Fibroblast of skin of right quadriceps (primary cell): Measurements from ENCODE around the gene CDK1.

Source experiments
- DNase-seq: peaks from one replicate; pipeline ENCODE4 v3.0.0-alpha.2; 2013

CDK1 gene

DNA sequence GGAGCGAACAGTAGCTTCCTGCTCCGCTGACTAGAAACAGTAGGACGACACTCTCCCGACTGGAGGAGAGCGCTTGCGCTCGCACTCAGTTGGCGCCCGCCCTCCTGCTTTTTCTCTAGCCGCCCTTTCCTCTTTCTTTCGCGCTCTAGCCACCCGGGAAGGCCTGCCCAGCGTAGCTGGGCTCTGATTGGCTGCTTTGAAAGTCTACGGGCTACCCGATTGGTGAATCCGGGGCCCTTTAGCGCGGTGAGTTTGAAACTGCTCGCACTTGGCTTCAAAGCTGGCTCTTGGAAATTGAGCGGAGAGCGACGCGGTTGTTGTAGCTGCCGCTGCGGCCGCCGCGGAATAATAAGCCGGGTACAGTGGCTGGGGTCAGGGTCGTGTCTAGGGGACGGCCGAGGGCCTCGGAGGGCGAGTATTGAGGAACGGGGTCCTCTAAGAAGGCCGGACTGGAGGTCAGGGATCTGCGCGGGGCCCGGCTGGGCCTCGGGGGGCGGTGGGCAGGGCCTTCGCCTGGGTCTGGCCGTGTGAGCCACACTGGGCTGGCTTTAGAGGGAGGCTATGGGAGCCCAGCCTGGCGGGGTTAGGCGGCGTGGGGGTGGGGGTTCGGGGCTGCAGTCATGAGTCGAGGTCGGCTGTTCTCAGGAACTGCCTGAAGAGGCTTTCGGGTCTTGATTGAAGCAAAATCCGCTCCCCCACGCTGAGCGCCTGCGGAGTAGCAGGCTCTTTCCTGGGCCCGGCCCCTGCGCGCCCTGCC lies at the start of gene CDK1:
TSS of gene CDK1 (plus strand) at position 265 of the 757 bp plus-strand sequence. CDS start 1,688 bp downstream, outside the sequence.
- peak; percentile 100 for DNase-seq

DNA sequence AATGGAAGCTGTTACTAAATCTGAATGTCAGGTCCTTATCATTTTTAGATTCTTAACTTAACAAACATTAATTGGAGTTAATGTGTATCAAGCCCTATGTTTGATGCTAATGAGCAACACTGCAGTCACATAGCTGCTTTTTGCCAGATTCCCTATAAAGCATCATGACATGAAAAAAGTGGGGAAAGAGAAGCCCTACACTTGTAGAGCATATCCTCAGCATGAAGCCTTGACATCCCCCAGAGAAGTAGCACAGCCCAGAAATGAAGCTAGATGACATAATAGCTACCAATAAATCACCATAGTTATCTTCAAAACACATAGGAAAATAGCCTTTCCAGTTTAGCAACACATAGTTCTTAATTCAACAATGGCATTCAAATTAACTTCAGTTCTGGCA lies 49.2 kb upstream of the CDK1 start:
- no peak for DNase-seq

DNA sequence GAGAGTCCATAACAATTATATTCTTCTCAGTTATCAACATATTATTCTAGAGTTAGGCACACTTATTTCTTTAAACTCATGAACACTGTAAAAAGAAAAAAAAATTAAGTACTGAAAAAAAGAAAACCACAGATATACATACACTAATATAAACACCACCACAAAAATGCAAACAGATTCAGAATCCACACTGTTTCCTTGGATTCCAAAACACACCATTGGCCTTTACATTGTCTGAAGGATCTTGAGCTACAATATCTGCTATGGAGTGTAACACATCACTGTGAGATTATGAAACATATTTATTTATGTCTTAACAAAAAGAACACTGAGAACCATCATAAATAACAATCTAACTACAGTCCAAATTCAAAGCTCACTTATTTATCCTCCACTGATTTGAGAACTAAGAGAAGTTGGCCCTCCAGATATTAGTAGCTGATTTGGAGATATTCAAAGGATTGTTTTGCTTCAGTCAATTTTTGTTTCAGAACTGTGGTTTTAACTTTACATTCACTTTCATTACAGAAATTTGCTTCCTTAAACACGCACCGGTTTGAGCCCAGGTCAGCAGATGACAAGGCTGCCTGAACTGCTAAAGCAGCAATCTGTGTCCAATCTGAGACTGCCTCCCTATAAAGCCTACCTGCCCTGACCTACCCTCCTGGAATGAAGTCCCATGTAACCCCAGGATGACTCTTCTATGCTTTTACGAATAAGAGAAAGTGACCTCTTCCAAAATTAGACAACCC lies 47.0 kb upstream of the CDK1 start:
- DNase-seq = peak; percentile 29

DNA sequence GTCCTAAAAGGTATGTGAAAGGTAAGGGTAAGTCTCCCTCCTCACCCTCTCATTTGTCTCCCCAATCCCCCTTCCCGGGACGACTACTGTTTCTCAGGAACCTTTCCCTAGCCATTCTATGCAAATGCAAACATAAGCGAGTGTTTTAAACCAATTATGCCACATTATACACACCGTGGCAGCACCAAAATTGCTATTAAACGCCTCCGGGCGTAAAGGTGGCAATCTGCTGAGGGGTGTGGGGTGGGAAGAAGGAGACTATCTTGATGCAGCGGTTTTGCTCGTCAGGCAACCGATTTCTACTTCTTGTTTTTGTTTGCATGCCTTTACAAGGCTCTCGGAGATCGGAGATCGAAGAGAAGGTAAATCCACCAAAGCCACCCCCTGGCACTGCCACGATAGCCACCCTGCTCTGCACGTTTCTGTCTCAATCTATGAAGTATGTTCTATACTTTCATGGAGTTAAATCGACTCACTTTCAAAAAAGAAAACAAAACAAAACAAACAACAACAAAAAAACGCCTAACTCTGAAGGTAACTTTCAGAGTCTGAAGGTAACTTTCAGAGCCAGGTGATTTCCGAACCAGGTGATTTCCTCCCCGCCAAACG lies 46.0 kb upstream of the CDK1 start:
- DNase-seq = no peak

DNA sequence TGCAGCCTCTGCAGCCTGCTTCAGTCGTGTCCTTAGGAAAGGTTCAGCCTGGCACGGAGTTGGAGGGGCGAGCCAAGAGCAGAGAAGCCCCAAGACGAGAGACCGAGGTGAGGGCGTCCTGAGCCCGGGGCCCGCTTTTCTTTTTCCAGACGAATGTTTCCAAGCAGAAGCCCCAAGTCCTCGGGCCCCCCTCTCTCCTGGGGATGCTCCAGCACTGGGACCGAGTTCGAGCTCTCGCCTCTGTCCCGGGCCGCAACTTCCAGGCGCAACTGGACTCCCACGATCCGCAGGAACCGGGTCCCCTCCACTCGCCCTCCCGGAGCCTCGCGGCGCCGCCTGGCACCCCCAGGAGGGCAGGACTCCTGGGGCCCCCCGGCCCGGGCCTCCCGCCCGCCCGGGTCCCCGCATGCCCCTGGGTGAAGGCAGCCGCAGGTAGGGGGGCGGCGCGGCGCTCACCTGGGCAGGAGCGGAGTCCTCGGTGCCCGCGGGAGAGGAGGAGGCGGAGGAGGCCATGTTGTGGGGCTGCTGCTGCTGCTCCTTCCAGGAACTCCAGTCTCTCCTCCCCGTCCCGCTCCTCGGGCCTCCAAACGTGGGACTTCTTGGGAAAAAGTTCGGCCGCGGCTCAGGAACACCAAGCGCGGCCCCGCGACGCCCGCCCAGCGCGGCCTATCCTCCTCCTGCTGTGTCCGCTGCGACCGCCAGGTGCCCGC lies 45.3 kb upstream of the CDK1 start:
- peak; percentile 9 for DNase-seq

DNA sequence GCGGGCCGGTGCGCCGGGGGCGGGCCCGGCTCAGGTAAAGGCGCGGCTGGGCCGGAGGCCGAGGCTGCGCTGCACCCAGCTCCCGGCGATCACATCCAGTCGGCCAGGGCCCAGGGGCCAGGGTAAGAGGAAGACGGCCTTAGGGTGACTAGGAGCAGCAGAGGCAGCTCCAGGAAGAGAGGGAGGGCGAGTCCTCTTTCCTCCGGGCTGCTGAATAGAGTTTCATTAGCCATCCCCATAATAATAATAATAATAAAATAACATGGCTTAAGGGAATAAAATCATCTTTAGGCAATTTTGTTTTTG lies 44.8 kb upstream of the CDK1 start:
- no peak for DNase-seq

DNA sequence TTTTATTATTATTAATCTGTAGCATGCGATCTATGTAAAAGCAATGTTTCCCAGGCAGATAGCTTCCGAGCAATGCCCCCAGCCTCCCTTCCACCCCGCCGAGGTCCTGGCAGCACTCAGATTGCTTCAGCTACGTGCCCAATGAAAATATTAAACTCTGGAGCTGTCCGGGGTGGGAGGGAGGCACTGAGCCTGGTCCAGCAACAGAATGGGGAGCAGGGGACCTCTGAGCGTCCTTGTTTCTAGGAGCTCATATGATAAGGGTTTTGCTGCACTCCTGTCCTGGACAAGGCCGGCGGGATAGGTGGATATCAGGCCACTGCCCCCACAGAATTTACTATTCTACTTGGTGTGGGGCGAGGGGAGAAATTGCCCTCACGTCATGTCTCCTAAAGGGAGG lies 44.5 kb upstream of the CDK1 start:
- DNase-seq = no peak

DNA sequence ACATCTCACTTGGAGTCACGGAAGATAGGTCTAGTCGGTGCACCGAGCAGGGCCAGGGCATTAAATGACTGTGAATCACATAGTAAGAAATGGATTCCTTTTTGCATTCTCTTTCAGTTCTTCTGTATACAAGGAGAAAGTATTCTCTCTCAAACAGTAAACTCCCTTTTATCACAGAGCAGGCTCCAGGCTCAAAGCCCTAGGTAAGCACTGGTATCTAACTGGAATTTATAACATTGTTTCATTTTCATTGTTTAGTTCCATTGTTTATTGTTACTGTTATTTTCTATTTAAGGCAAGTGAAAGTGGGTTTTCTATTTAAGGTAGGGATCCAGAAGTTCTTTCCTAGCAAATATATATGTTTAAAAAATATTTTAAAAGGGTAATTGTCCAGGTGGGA lies 44.1 kb upstream of the CDK1 start:
- no peak for DNase-seq

DNA sequence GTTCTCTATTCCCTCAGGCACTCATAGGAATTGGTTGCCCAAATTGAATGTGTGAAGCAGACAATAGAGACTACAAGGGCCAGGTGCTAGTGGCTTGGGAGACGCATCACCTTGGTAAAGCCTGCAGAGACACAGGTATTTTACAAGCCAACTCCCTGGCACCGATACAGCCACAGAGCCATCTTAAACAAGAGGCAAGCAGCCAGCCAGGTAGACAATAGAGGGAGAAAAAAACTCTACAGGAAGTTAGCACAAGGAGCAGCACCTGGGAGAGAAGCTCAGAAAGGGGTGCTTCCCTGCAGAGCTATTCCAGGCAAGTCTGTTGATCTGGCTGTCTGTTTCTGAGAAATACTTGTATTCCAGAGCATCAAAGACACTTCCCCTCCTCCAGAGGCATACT lies 43.0 kb upstream of the CDK1 start:
- no peak for DNase-seq

DNA sequence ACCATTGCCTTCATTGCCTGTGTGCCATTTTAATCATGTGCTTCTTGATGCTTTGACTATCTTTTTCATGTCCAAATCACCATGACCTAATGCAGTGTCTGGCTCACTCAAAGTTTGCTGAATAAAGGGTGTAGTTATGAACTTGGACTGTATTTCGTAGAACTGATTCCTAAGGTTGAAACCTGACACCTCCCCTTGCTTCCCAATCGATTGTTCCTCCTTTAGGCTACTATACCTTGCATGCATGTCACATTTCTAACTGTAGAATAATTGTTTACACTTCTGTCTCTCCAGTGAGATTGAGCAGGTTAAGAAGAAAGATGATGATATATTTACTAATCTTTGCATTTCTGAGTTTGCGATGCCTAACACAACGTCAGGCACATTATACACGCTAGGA lies 41.0 kb upstream of the CDK1 start:
- DNase-seq = no peak

DNA sequence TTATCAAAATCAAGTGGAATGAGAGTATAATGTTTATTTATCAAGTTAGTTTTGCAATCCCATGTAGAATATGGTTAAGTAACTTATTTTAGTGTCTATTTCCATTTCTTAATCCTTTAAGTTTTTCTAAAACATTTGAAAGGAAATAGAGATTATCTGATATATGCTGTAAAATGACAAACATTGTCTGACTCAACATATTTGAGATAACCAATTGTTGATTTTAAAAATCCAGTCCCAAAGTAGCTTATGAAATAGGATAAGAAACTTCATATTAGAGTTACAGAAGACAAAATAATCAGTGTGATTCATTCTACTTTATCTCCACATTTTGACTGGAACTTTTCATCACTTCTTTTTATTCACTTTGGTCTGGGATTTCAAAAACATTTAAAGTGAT lies 38.7 kb upstream of the CDK1 start:
- peak; percentile 36 for DNase-seq

DNA sequence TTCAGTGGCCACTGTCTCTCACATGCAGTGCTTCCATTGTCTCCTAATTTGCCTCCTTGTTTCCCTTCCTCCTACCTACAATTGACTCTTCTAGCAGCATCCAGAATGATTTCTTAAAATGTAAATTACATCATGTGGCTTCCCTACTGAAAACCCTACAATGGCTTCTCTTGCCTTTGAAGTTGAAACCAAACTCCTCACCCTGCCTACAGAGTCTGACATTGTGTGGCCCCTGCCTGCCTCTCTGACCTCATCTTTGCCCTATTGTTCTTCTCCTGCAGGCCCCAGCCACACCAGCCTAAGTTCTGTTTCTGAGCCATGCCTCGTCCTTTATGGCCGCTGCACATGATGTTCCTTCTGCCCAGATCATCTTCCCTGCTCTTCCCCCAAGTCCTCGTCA lies 35.8 kb upstream of the CDK1 start:
- DNase-seq = no peak

DNA sequence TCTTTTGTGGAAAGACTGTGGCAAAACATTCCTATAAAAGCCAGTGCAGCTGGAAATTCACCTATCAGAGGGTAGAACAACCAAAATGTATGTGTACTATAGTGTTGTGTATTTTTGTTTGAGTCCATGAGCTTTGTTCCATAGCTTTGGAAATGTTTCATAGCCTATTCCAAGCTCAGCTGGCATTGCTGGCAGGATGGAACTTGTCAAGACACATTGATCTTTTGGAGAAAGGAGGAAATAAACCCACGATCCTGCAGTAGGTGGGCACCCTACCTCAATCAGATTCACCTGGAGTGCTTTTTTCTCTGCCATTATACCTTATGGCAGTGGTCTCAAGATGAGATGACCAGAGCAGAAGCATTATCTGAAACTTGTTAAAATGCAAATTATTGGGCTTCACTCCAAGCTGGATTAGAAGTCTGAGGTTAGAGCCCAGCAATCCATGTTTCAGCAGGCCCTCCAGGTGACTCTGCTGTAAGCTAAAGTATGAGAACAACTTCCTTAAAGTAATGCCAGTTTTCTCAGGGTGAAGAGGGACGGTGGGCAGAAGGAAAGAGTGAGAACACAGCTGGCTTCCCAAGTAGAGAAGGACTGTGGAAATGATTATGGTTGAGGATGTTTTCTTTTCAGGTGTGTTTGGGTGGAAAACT lies 30.3 kb upstream of the CDK1 start:
- DNase-seq = no peak

DNA sequence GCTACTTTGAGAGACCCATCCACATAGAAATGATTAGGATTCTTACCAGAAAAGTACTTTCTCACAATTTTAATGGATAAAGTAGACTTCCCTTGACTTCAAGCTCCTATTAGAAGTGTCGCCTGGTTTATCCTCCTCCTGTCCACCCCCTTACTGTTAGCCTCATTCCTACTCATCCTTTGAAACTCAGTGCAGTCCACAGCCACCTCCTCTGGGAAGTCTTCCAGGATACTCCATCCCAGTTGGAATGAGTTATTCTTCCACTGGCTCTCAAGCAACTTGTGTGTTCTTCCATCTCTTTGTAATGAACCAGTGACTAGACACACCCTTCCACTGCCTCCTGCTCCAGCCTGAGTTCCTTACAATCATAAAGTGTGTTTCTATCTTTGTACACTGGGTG lies 25.1 kb upstream of the CDK1 start:
- DNase-seq = no peak

DNA sequence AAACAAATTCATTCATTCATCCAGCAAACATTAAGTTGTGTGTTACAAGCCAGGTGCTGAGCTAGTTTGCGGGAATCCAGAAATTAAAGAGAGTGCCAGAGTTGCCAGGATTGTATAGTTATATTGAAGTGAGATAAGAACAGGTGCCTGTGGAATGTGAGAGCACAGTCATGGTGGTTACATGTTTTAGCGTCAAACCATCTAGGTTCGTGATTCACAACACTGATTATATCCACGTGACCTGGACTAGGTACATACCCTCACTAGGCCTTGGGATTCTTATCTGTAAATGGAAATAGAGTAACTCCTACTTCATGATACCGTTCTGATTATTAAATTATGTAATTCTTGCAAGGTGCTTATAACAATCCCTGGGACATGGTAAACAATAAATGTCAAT lies 24.5 kb upstream of the CDK1 start:
- no peak for DNase-seq

DNA sequence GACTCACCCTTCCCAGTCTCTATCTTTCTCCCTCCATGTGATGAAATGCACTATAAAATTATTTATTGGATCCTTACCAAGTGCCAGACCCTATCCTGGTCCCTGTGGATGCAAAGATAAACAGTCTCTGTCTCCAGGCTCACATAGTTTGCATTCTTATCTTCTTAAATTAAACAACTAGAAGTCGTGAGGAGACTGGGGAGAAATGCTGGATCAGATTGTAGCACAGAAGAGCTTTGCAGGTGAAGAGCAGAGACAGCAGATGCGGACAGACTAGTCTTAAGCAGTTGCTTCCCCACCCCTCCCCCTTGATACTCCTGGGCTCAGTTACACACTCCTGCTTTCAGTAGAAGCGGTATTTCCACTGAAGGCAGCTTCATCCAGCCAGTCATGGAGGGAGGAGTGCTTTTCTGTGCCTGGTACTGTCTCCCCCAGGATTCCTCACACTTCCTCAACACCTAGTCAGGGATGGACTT lies 20.8 kb upstream of the CDK1 start:
- peak; percentile 77 for DNase-seq

DNA sequence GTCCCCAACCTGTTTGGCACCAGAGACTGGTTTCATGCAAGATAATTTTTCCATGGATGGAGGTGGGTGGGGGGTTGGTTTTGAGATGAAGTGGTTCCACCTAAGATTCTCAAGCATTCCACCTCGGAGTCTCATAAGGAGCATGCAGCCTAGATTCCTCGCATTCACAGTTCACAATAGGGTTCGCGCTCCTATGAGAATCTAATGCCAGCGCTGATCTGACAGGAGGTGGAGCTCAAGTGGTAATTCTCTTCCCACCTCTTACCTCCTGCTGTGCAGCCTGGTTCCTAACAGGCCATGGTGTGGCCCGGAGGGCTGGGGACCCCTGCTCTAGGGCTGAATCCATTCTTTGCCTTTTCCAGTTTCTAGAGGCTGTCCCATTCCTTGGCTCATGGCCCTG lies 19.1 kb upstream of the CDK1 start:
- DNase-seq = no peak

DNA sequence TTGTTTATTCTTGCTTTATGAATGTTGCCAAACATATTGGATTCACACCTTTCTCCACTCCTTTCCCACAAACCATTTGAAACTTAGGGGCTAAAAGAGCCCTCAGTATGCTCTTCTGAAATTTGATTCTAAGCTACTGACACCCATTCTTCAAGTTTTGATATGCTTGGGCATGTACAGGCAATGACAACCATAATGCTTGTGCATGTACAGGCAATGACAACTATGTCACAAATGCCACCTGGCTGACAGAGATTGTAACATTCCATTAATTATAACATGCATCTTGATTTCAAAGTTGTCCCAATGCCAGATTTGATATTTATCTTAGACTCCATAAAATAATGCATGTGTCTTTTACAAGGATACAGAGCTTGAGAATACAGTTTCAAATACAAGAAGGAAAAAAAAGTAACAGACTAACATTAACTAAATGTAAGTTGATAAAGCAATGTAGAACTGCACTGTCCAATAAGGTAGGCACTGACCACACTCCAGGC lies 17.5 kb upstream of the CDK1 start:
- no peak for DNase-seq

DNA sequence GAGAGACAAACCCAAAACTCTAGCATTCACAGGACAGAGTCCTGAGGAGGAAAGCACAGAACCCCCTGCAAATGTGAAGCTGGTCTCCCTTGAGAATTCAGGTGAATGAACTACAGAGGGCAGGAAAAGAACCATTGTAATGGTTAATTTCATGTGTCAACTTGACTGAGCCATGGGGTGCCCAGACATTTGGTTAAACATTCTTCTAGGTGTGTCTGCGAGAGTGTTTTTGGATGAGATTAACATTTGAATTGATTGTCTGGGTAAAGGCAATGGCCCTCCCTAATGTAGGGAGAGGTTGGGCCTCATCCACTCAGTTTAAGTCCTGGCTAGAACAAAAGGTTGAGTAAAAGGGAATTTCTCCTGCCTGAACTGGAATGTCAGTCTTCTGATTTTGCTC lies 15.7 kb upstream of the CDK1 start:
- no peak for DNase-seq

DNA sequence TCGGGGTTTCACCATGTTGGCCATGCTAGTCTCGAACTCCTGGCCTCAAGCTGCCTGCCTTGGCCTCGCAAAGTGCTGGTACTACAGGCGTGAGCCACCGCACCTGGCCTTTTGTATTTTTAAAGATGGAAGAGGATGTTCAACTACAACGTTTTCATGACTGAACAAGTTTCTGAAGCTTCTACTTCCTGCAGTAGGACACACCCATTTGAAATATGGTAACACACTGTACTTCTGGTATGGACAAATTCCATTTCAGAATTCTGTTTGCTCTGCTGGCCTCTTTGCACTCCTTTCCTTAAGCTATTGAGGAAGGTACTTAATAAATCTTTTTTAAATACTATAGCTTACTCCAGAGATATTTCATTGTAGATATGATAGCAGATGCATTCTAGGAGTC lies 10.9 kb upstream of the CDK1 start:
- DNase-seq = no peak

DNA sequence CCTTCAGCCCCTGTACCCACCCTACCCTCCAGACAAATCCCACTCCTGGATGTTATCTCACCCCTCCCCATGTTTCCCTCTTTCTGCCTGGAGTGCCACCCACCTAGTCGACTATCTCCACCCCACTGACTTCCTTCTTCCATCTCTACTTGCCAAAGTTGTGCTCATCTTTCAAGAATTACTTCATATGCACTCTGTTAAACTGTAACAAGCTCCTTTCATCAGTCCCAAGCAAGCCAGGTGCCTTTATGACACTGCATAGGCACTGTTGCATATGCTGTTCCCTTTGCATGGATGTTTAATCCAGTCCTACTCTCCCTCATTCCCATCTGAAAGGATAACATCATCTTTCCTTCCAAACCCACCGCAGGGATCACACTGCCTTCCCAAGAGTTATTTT lies 8.9 kb upstream of the CDK1 start:
- DNase-seq = no peak

DNA sequence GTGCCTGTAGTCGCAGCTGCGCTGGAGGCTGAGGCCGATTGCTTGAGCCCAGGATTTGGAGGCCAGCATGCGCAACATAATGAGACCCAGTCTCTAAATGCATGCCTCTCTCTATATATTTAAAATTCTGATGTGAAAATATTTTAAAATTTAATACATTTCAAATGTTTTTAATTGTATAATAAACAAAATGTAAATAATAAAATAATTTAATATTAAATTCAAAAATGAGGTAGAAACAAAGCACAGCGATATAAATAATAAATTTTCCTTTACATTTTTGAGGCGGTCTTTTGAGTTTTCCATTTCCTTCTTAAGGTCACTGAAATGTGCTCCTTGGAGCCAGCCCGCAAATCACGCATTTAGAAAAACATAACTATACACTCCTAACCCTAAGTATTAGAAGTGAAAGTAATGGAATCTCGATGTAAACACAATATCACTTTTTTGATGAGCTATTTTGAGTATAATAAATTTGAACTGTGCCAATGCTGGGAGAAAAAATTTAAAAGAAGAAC lies 523 bp upstream of the CDK1 start:
- no peak for DNase-seq
